Loucy (cell line): ENCODE data around the gene ZNF592.

Experiments
- H2AFZ ChIP-seq: fragments of 200-600 bp; sonication (generic); 2 replicates; pipeline ENCODE4 v1.6.0; 2016; ENCODE audit warnings: antibody characterized with exemption, mild to moderate bottlenecking, low read length, moderate library complexity
- H3F3A ChIP-seq: fragments of 200-600 bp; 2 replicates; pipeline ENCODE4 v1.6.0; 2016; ENCODE audit warnings: antibody characterized with exemption, low read depth, mild to moderate bottlenecking
- H3K27me3 ChIP-seq: fragments of 200-600 bp; sonication (generic); 2 replicates; pipeline ENCODE4 v1.6.1; 2014; ENCODE audit warnings: low read length, mild to moderate bottlenecking; ENCODE audit not compliant: insufficient read depth, poor library complexity, severe bottlenecking
- H3K36me3 ChIP-seq: fragments of 200-600 bp; sonication (generic); 2 replicates; pipeline ENCODE4 v1.6.1; 2016; ENCODE audit warnings: low read length; ENCODE audit not compliant: insufficient read depth
- H3K4me1 ChIP-seq: fragments of 200-600 bp; sonication (generic); 2 replicates; pipeline ENCODE4 v1.5.1; 2014; ENCODE audit warnings: low read length, mild to moderate bottlenecking; ENCODE audit not compliant: insufficient read depth, poor library complexity, severe bottlenecking
- H3K4me2 ChIP-seq: fragments of 200-600 bp; sonication (generic); 2 replicates; pipeline ENCODE4 v1.6.0; 2014; ENCODE audit warnings: antibody characterized with exemption, low read length, low read depth, mild to moderate bottlenecking; ENCODE audit not compliant: poor library complexity, severe bottlenecking
- H3K4me3 ChIP-seq: fragments of 200-600 bp; sonication (generic); 2 replicates; pipeline ENCODE4 v1.5.1; 2014; ENCODE audit warnings: low read length, mild to moderate bottlenecking, mixed read lengths; ENCODE audit not compliant: poor library complexity, severe bottlenecking
- H3K79me2 ChIP-seq: fragments of 200-600 bp; sonication (generic); 2 replicates; pipeline ENCODE4 v1.6.1; 2014; ENCODE audit warnings: low read length; ENCODE audit not compliant: insufficient read depth
- H3K9ac ChIP-seq: fragments of 200-600 bp; sonication (generic); 2 replicates; pipeline ENCODE4 v1.6.0; 2014; ENCODE audit warnings: mild to moderate bottlenecking, low read depth, low read length, moderate library complexity; ENCODE audit not compliant: poor library complexity, severe bottlenecking
- H3K9me2 ChIP-seq: fragments of 200-600 bp; sonication (generic); replicated peaks from 2 replicates; pipeline ENCODE4 v1.6.1; 2016; ENCODE audit warnings: low read depth, low read length, mixed read lengths
- H3K9me3 ChIP-seq: fragments of 200-600 bp; sonication (generic); 2 replicates; pipeline ENCODE4 v1.6.1; 2014; ENCODE audit warnings: mild to moderate bottlenecking, antibody characterized with exemption, low read length, low read depth; ENCODE audit not compliant: insufficient read depth
- H4K20me1 ChIP-seq: fragments of 200-600 bp; sonication (generic); 2 replicates; pipeline ENCODE4 v1.6.0; 2014; ENCODE audit warnings: antibody characterized with exemption, low read length, mild to moderate bottlenecking; ENCODE audit not compliant: insufficient read depth, poor library complexity, severe bottlenecking
- EZH2phosphoT487 ChIP-seq: fragments of 200-600 bp; IDR thresholded peaks from 2 replicates; pipeline ENCODE4 v1.6.1; 2018; ENCODE audit warnings: antibody characterized with exemption, mild to moderate bottlenecking, moderate library complexity, borderline replicate concordance
- TF ChIP-seq, protein P1 (sequence below): fragments of 200-600 bp; sonication (generic); conservative IDR thresholded peaks from 2 replicates; pipeline ENCODE4 v1.5.1; 2014; ENCODE audit warnings: mild to moderate bottlenecking, antibody characterized with exemption, low read length

Gene ZNF592

DNA sequence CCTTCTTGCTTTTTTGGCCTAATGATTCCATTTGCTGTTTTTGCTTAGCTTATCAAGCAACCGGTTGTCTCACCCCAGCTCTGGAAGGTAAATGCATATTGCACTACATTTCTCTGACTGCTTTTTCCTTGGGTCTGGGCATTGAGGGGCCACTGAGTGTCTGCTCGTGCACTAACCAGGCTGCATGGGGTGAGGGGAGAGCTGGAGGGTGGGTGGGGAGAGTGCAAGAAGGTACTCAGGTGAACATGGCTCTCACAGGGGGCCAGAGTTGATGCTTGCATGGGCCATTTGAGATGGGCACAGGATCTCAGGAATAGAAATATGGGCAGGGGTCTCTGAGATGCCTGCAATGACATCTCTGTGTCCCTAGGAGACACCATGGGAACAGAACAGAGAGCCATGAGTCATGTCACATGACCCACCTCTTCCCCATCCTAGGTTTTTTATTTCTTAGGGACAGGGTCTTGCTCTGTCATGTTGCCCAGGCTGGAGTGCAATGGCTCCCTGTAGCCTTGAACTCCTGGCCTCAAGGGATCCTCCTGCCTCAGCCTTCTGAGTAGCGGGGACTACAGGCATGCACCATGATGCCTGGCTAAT, 75.0 kb downstream of the ZNF592 start:
- Histone ChIP-seq H3K4me2 (no peak overlapping the region), H3K9me3 (no peaks in the 10 kb centered on the region), H3K27me3 (no peaks in the 10 kb centered on the region), H4K20me1 (no peaks in the 10 kb centered on the region), H2AFZ (no peak overlapping the region), H3K36me3 (no peaks in the 10 kb centered on the region), H3K4me3 (no peak overlapping the region), H3K9me2 (no peaks in the 10 kb centered on the region), H3F3A (no peaks in the 10 kb centered on the region), H3K9ac (no peak overlapping the region), H3K79me2 (no peaks in the 10 kb centered on the region), H3K4me1 (peaks cover 5% of the 10 kb centered on the region)
- TF ChIP-seq EZH2phosphoT487: no peak
- TF ChIP-seq, protein P1, sequence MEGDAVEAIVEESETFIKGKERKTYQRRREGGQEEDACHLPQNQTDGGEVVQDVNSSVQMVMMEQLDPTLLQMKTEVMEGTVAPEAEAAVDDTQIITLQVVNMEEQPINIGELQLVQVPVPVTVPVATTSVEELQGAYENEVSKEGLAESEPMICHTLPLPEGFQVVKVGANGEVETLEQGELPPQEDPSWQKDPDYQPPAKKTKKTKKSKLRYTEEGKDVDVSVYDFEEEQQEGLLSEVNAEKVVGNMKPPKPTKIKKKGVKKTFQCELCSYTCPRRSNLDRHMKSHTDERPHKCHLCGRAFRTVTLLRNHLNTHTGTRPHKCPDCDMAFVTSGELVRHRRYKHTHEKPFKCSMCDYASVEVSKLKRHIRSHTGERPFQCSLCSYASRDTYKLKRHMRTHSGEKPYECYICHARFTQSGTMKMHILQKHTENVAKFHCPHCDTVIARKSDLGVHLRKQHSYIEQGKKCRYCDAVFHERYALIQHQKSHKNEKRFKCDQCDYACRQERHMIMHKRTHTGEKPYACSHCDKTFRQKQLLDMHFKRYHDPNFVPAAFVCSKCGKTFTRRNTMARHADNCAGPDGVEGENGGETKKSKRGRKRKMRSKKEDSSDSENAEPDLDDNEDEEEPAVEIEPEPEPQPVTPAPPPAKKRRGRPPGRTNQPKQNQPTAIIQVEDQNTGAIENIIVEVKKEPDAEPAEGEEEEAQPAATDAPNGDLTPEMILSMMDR: no peak

DNA sequence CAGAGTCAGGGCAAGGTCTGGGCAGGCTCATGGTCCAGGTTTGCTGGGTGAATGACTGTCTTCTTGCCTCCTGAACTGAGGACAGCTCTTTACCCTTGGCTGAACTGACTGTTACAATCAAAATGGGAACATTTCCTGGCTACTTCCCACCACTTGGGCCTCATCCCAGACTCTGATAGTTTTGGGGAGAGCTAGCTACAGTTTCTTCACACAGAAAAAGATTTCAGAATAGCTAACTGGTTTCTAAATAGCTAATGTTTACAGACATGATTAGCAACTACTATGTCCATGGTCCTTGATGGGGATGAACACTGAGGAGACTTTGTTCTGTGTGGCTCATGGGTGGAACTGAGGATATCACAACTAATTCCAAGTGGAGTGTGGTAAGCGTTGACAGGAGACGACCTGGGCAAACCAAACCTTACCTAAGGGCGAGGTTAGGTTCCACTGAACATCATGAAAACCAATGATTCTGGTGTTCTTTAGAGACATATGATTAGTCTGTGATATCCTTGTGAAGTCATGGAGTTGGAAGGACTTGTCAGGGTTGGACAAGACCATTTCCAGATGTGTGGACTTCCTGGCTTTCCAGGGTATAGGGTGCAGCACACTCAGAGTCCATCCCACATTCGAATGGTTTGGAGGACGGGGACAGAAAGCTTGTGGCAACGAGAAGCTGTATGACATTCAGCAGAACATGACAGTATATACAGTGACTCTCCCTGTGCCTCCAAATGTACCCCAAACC, 76.0 kb downstream of the ZNF592 start:
- no peaks in the 10 kb centered on the region for H3K4me1 ChIP-seq
- H3K79me2 ChIP-seq: no peaks in the 10 kb centered on the region
- no peaks in the 10 kb centered on the region for H3K9me3 ChIP-seq
- H4K20me1 ChIP-seq: no peaks in the 10 kb centered on the region
- H3K27me3 ChIP-seq: no peaks in the 10 kb centered on the region
- H3K36me3 ChIP-seq: no peaks in the 10 kb centered on the region
- H3K4me3 ChIP-seq: no peak overlapping the region
- TF ChIP-seq, protein P1: no peak
- no peak for TF ChIP-seq EZH2phosphoT487
- no peak overlapping the region for H3K9ac ChIP-seq
- H2AFZ ChIP-seq: no peak overlapping the region
- H3K4me2 ChIP-seq: no peak overlapping the region
- no peaks in the 10 kb centered on the region for H3F3A ChIP-seq
- no peaks in the 10 kb centered on the region for H3K9me2 ChIP-seq

DNA sequence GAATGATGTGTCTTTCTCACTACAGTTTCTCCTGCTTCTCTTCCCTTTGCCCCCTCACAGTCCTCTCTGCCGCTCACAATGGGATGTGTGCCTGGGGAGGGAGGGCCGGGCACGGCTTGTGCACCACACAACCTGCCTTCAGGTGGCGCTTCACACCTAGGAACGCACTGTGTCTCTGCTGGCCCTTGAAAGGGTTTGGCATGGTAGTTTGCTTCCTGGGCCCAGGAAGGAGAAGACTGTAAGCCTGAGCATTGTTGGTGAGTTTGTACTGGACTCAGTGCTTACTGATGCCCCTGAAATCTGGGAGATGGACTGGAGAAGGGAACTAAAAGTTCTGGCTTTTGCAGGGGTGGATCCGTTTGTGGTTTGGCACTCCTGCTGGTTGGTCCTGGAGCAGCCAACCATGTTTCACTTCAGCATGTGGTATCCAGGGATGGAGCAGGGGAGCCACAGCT, 78.0 kb downstream of the ZNF592 start:
- H3K79me2 ChIP-seq: no peaks in the 10 kb centered on the region
- peak overlapping the region; percentile 79 for H2AFZ ChIP-seq
- no peak overlapping the region for H3K9ac ChIP-seq
- TF ChIP-seq EZH2phosphoT487: no peak
- TF ChIP-seq, protein P1: peak; percentile 62
- no peaks in the 10 kb centered on the region for H3K9me3 ChIP-seq
- no peaks in the 10 kb centered on the region for H3K36me3 ChIP-seq
- H3F3A ChIP-seq: no peaks in the 10 kb centered on the region
- H3K4me3 ChIP-seq: no peak overlapping the region
- H4K20me1 ChIP-seq: no peaks in the 10 kb centered on the region
- H3K9me2 ChIP-seq: no peaks in the 10 kb centered on the region
- H3K4me2 ChIP-seq: no peak overlapping the region
- no peaks in the 10 kb centered on the region for H3K27me3 ChIP-seq
- H3K4me1 ChIP-seq: no peaks in the 10 kb centered on the region
